EH (cell line): Measurements from ENCODE around the gene FAM184B.

ENCODE experiments used
- DNase-seq: peaks from one replicate; pipeline ENCODE4 v3.0.0-alpha.2; 2015; ENCODE audit warnings: low read depth

The FAM184B gene

DNA sequence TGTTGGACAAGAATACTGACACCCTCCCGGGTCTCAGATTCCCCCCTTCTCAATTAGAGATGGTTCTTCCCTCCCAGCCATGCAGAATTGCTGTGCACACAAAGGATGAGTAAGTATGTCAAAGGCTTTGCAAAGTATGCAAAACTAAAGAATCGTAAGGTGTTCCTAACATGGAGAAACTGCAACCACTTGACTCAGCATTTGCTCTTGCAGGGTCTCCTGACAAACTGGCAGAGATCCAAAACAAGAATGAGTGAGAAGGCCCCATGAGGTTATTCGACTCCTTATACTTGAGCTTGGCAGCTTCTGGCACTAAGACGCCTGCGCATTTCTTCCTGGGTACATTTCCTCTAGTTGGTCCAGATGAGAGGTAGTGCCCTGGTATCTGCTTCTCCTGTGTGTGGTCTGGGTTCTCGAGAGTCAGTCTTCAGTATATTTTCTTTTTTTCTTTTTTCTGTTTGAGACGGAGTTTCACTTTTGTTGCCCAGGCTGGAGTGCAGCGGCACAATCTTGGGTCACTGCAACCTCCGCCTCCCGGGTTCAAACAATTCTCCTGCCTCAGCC lies 8.2 kb downstream of the FAM184B start:
- no peak for DNase-seq

GRCh38 chr4:17771284-17771908 lies 10.0 kb downstream of the FAM184B start:
- DNase-seq = no peak

- no peak for DNase-seq
Measured at GRCh38 chr4:17770845-17771244, 10.6 kb downstream of the FAM184B start.

DNA sequence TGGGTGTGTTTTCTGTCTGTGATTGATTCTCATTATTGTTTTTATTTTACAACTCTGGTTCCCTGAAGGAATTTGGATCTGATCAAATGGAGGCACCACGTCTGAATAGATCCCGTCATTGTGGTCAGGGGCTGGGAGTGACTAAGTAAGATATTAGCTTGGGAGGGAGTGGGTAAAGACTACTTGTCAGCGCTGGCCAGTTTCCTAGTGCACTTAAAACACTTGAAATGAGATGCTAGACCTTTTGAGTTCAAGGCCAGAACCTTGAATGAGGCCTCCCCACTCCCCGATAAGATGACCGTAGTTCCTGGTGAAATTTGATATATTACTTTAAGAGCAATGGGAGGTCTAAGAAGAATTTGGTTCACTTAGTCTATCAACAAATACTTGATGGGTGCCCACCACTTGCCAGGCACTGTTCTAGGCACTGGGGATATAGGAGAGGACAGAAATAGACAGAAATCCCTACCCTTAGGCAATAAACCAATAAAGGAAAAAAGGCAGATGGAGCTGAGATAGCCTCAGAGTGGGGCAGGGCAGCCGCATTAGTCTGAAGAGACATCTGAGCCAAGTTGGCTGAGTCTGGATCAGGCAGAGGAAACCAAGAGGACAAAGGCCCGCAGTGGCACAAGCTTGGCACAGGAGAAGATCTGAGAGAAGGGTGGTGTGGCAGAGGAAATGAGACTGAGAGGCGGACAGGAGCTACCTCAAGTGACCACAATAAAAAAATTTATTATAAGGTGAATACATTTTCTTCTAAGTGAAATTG lies 11.8 kb downstream of the FAM184B start:
- no peak for DNase-seq

- DNase-seq = no peak
Measured at GRCh38 chr4:17766826-17767458, 14.5 kb downstream of the FAM184B start.

DNA sequence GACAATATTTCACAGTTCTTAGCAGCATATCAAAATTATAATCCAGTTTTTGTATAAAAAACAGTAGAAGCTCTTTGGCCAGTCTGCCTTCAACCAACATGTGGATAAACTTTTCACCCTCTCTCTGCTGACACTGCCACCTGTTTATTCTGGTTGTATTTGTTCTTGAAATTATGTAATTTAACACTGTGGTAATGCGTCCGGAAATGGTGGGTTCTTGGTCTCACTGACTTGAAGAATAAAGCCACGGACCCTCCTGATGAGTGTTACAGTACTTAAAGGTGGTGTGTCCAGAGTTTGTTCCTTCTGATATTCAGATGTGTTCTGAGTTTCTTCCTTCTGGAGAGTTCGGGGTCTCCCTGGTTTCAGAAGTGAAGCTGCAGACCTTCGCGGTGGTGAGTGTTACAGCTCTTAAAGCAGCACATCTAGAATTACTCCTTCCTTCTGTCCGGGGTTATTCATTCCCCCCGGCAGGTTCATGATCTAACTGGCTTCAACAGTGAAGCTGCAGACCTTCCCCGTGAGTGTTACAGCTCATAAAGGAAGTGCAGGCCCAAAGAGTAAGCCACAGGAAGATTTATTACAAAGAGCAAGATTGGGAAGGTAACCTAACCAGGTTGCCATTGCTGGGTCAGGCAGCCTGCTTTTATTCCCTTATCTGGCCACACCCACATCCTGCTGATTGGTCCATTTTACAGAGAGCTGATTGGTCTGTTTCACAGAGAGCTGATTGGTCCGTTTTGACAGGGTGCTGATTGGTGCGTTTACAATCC lies 15.7 kb downstream of the FAM184B start:
- no peak for DNase-seq

DNA sequence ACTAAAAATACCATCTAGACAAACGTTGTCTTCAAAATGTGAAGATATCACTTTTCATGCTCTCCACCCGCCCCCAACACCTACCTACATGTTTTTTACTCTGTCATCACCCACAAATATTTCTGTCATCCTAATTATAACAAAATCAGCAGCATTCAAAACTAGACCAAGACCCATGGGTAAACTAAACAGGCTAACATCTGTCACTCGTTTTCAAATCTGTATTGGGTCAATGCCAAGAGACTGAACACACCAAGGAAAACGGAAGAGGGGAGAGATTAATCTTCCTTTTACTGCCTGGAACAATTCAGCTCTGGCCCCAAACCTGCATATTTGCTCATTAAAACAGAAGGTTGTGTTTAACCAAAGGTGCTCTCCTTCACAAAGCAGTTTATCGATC lies 17.5 kb downstream of the FAM184B start:
- DNase-seq = no peak

DNA sequence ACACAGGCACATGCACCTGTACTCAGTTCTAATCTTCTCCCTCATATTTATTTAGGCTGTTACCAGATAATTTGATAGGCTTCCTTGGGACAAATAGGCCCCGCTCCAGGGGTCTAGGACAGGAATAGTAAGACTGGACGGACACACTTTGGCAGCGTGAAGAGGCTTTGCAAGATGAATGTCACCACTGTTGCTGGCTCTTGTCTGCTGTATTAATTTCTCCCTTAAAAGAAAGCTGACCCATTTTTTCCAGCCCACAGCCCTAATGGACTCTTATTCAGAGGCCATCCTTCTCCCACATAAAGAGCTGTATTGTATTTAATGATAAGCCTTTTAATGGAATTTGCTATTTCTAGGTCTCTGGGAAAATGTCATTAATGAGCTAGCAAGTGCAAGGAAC lies 18.0 kb downstream of the FAM184B start:
- no peak for DNase-seq

GRCh38 chr4:17762726-17763125 lies 18.7 kb downstream of the FAM184B start:
- peak; percentile 40 for DNase-seq

DNA sequence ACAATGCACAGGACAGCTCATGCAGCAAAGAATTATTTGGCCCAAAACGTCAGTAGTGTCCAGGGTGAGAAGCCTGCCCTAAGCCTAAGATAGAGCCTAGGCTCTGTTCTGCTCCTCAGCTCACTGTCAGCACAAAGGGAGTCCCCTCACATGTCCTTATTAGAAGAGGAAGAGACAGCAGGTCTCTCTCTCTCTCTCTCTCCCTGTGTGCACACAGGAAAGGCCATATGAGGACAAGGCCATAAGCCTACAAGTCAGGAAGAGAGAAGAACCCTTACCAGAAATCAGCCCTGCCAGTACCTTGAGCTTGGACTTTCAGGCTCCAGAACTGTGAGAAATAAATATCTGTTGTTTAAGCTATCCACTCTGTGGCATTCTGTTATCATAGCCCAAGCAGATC lies 20.4 kb downstream of the FAM184B start:
- DNase-seq = no peak

- no peak for DNase-seq
Measured at GRCh38 chr4:17760626-17761025, 20.8 kb downstream of the FAM184B start.

DNA sequence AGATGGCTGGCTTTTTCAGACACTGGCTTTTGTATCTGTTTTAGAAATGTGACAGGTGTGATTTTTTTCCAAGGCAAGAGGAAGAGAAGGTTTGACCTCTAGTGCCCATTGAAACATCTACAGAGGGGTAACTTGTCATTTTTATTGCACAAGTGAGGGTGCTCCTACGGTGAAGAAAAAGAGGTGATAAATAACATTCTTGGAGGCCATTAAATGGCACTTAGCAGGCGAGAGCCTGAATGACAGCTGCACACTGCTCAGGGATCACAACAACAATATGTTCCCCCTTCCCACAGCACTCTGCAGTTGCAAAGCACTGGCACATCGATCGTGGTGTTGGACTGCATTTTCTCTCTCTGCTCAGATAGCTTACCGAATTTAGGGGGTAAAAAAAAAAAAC lies 22.9 kb downstream of the FAM184B start:
- DNase-seq = no peak

- DNase-seq = no peak
Measured at GRCh38 chr4:17757621-17758020, 23.8 kb downstream of the FAM184B start.

- DNase-seq = no peak
Measured at GRCh38 chr4:17753646-17754045, 27.8 kb downstream of the FAM184B start.

GRCh38 chr4:17740702-17741101 lies 40.7 kb downstream of the FAM184B start:
- no peak for DNase-seq

- no peak for DNase-seq
Measured at GRCh38 chr4:17736484-17736883, 44.9 kb downstream of the FAM184B start.

GRCh38 chr4:17726911-17727310 lies 54.5 kb downstream of the FAM184B start:
- no peak for DNase-seq

DNA sequence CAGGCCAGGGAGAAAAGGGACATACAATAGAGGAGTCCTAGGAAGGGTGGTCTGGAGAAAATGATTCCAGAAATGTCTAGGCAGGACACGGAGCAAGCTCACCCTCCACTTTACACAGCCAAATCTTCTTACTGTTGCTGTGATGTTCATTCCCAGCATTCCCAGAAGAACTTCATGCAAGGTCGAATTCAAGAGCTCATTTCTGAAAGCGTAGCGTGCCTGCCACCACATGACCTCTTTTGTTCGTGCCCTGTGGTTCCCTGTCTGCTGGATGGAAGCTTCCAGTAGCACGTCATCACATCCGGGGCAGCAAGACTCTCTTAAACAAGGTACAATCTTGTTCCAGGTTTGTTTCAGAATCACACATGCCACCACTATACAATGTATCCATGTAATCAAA lies 57.8 kb downstream of the FAM184B start:
- DNase-seq = no peak

DNA sequence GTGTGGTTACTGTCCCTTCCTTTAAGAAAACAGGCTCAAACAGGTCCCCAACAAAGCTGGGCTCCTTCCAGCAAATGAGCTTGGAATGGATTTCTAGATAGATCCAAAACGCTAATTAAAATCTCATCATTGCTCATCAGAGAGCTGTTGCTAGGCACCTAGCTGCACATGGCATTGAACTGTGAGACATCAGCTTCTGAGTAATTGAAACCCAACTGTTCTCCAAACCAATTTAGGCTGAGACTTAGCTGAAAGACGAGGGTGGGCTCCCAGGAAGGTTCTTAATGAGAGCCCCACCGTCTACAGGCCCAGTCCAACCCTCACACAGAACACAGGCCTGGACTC lies 59.1 kb downstream of the FAM184B start:
- no peak for DNase-seq

- DNase-seq = peak; percentile 37
Measured at GRCh38 chr4:17721496-17722355, 59.7 kb downstream of the FAM184B start.

DNA sequence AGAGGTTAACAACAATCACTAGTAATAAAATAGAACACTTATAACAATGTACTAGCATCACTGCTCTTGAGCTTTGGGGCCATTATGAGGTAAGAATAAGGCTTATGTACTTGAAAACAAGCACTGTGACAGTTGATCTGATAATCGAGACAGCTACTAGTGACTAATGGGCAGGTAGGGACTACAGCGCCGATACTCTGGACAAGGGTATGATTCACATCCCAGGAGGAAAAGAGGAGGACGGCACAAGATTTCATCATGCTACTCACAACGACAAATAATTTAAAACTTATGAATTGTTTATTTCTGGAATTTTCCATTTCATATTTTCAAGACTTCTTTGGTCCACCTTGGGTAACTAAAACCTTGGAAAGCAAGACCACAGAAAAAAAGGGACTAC lies 62.3 kb downstream of the FAM184B start:
- DNase-seq = no peak
